Gastrocnemius medialis (tissue), 4 donors: Measurements from ENCODE around the gene FAM217A.

Experiments
- CTCF ChIP-seq, 5 experiments: fragments of 450-650 bp in 3 of 5; fragments of 200-600 bp in 2 of 5; sonication (generic) in 2 of 5; IDR thresholded peaks in 4 of 5; conservative IDR thresholded peaks in 1 of 5; 1 replicate in 4 of 5; 2 replicates in 1 of 5; pipeline ENCODE4 v1.5.1; 2016 to 2019; ENCODE audit warnings: antibody characterized with exemption in 5 of 5, mild to moderate bottlenecking in 3 of 5, moderate library complexity in 3 of 5
- POLR2A ChIP-seq, 2 donors: fragments of 450-650 bp; IDR thresholded peaks; one replicate each; pipeline ENCODE4 v1.6.1; 2017; ENCODE audit warnings: antibody characterized with exemption in 2 of 2, mild to moderate bottlenecking in 2 of 2, moderate library complexity in 2 of 2

DNA sequence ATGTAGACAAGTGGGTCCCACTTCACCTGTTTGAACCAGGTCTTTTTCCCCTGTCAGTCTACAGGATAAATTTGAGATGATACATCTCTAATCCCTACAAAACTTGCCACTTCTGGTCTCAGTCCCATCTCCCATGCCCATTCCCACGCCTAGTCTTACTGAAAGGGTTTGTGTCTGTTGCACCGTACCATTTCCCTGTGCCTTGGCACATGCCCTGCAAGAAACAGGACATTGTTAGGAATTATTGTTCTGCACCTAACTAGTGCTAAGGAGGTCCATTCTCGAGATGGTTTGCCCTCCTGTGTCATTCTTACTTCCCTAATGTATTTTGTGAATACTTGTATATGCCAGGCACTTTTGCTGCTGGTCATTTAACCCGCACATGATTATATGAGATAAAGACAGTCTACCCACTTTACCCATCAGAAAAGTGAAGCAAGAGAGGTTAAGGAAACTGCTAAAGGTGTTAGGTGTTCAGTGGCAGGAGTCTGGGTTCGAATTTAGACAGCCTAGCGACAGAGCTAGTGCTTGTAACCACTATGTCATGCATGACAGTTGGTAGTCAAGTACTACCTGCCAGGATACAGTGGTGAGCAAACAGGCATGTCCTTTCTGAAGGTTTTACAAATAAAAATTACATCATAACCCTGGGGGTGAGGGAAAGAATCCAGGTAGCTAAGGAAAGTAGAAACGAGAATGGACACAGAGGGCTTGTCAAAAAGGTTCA is 12.7 kb downstream of the FAM217A start:
- TF ChIP-seq CTCF (IDR thresholded peaks at IDR 0.05 in 4 of 5, conservative IDR thresholded peaks at IDR 0.05 in 1 of 5) (no peak), POLR2A (IDR thresholded peaks at IDR 0.05) (no peak)
